ENCODE results near the gene CDIPT. TPM values are rescaled to one million over a fixed set of nuclear protein-coding genes. Genes with fewer than 3 reads are reported as not detected.

CDIPT gene
- total RNA-seq, 2 experiments from 2014 or later, result 52.0 to 62.0 TPM

DNA sequence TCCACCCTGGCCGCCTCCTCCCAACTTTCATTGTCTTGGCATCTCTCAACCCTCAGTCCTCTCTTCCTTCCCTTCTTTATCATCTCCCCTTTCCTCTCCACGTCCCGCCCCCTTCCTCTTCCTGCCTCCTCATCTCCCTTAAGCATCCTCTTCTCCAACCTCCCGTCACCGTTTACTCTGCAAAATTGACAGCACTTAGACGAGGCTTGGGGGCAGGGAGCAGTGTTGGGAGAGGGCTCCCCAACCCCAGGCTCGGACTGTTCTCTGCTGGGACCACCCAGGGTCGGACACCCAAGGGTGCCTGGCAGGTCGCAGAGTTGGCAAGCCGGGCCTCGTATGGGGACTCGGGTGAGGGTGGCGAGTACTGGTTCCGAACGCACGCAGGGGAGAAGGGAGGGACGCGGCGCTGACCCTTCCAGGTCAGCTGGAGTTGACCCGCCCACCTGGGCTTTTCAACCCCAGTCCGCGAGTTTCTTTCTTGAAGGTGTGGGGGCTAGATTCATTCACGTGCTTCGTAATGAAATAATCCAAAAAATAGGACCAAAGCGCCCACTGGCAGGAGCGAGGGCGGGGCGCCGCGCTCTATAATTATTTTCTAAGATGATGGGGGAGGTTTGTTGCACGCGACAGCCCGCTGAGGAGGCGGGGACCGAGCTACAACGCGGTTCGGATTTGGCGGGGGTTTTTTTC lies 47.8 kb downstream of the CDIPT start:
- CTCF ChIA-PET, result interaction anchor here (0.6 to 16.1 kb wide), 26 partner anchors 8 to 241 kb away, joined by 3 to 192 read pairs (median 5); partner anchors contain the start of genes C16orf54, KCTD13, KIF22 and MAZ
- DNase-seq, result peak; percentile 72
- no peak for ATAC-seq
- Mint-ChIP-seq H3K27me3 (peaks cover 12% of the 10 kb centered on the region), H3K4me3 (peak overlapping the region; percentile 99), H3K4me1 (peaks cover 68% of the 10 kb centered on the region), H3K27ac (peak overlapping the region; percentile 88), H3K9me3 (ENCODE audit: low read depth) (no peaks in the 10 kb centered on the region), H3K36me3 (peaks cover 30% of the 10 kb centered on the region)

DNA sequence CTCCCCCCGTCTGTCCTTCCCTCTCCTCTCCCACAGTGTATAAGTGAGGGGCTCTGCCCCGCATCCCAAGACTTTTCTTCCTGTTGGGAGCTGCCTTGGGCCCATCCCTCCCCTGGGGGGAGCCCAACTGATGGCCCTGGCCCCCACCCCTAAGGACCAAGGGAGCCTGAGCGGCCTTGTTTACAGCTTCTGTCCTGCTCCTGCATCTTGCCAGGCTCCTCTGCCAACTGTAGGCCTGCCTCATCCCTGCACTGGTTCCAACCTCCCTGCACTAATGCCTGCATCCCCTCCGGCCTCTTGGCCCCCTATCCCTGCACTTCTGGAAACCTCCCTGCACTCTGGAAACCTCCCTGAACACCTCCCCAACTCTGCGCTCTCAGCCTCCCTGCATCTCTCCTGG lies 48.4 kb downstream of the CDIPT start:
- DNase-seq, result no peak
- peaks cover 30% of the 10 kb centered on the region for H3K36me3 Mint-ChIP-seq
- peaks cover 12% of the 10 kb centered on the region for H3K27me3 Mint-ChIP-seq
- H3K27ac Mint-ChIP-seq, result peak overlapping the region; percentile 88
- peaks cover 67% of the 10 kb centered on the region for H3K4me1 Mint-ChIP-seq
- CTCF ChIA-PET, result interaction anchor here (4.4 to 16.1 kb wide), 2 partner anchors 25 to 35 kb away, joined by 34 to 192 read pairs; partner anchors contain the start of gene KIF22
- no peaks in the 10 kb centered on the region for H3K9me3 Mint-ChIP-seq (ENCODE audit: low read depth)
- peak overlapping the region; percentile 99 for H3K4me3 Mint-ChIP-seq
- ATAC-seq, result no peak

DNA sequence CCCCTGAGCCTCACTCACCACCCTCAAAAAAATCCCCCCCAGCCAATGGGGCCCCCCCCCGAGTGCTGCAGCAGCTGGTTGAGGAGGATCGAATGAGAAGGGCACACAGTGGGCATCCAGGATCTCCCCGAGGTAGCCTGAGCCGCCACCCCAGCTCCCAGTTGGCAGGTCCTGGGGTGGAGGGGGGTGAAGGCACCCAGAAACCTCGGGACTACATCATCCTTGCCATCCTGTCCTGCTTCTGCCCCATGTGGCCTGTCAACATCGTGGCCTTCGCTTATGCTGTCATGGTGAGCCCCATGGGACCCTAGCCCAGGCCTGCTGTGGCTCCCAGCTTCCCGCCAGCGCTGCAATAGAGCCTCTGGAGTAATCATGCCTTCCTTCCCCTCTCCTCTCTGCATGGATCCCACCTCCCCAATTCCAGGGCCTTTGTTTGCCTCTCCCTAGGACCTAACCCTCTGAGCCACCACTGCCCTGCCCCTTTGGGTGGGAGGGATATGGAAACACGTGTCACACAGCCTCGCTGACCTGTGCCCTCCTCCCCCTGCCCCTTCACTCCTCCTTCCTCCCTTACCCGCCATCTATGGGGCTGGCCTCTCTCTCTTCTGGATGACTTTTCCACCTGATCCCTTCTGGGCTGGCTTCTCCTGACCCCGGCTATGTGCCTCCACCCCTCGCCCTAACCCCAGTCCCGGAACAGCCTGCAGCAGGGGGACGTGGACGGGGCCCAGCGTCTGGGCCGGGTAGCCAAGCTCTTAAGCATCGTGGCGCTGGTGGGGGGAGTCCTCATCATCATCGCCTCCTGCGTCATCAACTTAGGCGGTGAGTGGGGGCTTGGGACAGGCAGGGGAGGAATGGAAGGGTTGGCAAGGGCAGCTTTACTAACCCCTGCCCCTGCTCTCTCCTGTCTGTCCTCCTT lies 49.1 kb downstream of the CDIPT start:
- no peak for ATAC-seq
- Mint-ChIP-seq H3K27ac (no peak overlapping the region), H3K4me3 (no peak overlapping the region), H3K27me3 (peaks cover 12% of the 10 kb centered on the region), H3K9me3 (ENCODE audit: low read depth) (no peaks in the 10 kb centered on the region), H3K36me3 (peaks cover 29% of the 10 kb centered on the region), H3K4me1 (peaks cover 66% of the 10 kb centered on the region)
- no peak for DNase-seq
- CTCF ChIA-PET, result interaction anchor here (0.8 to 16.1 kb wide), 3 partner anchors 35 to 113 kb away, joined by 3 to 192 read pairs (median 3); no protein-coding TSS in a partner anchor

DNA sequence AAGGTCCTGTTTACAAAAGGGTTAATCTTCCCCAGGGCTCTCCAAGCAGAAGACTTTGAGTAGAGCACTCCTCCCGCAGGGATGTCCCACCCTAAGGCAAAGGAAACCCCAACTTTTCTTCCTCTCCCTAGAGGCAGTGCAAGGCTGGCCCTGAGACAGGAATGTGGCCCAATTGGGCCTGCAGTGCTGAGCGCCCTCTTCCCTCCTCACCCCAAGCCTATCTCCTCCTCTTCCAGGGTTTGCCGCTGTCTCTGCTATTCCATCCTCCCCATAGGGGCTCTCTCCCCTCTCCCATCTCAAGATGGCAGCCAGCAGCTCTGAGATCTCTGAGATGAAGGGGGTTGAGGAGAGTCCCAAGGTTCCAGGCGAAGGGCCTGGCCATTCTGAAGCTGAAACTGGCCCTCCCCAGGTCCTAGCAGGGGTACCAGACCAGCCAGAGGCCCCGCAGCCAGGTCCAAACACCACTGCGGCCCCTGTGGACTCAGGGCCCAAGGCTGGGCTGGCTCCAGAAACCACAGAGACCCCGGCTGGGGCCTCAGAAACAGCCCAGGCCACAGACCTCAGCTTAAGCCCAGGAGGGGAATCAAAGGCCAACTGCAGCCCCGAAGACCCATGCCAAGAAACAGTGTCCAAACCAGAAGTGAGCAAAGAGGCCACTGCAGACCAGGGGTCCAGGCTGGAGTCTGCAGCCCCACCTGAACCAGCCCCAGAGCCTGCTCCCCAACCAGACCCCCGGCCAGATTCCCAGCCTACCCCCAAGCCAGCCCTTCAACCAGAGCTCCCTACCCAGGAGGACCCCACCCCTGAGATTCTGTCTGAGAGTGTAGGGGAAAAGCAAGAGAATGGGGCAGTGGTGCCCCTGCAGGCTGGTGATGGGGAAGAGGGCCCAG lies 50.0 kb downstream of the CDIPT start:
- Mint-ChIP-seq H3K4me1 (peaks cover 63% of the 10 kb centered on the region), H3K27me3 (peaks cover 12% of the 10 kb centered on the region), H3K36me3 (peaks cover 31% of the 10 kb centered on the region), H3K27ac (no peak overlapping the region), H3K4me3 (no peak overlapping the region), H3K9me3 (ENCODE audit: low read depth) (no peaks in the 10 kb centered on the region)
- no peak for ATAC-seq
- DNase-seq, result no peak
- CTCF ChIA-PET, result interaction anchor here (0.6 to 0.9 kb wide), 3 partner anchors 9 to 112 kb away, joined by 3 read pairs; no protein-coding TSS in a partner anchor

DNA sequence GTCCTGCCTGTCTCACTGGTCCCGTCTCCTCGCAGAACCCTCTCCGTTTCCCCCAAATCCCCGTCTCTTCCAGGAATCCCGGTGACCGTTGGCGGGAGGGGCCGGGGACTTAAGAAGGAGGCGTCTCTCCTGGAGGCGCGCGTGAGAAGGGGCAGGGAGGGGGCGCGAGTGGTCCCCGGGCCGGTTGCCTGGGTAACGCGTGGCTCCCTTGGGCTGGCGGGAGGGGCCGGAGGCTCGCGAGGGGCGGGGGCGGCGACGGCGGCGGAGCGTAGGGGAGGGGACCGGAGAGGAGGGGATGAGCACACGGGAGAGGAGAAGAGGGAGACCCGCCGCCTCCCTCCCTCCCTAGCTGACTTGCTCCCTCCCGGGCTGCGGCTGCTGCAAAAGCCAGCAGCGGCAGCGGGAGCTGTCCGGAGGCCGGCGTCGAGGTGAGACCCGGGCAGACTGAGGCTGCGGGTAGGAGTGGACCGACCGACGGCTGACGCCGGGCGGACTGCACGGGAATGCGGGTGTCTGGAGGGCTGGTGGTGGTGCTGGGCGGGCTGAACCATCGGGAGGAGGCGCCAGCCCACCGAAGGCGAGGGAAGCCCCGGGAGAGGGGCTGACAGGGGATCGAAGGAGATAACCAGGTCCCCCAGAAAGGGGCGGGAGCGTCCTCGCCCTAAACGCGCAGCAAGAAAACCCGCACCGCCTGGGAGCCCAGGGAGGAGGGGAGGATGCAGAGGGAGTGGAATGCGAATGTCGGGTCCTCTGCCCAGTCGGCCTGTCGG lies 50.9 kb downstream of the CDIPT start, which contains the start of gene PRRT2:
Gene PRRT2, plus strand, starts transcription at position 298 of the 770 bp plus-strand sequence. CDS start 862 bp downstream, outside the sequence.
- peaks cover 36% of the 10 kb centered on the region for H3K36me3 Mint-ChIP-seq
- peak within 1 kb of the TSS; percentile 96 for H3K4me3 Mint-ChIP-seq
- peak; percentile 62 for DNase-seq
- CTCF ChIA-PET, result interaction anchor here (1.0 to 1.1 kb wide), 2 partner anchors 9 to 27 kb away, joined by 3 to 5 read pairs; no protein-coding TSS in a partner anchor
- no peak for ATAC-seq
- peak within 1 kb of the TSS; percentile 87 for H3K27ac Mint-ChIP-seq
- no peaks in the 10 kb centered on the region for H3K9me3 Mint-ChIP-seq (ENCODE audit: low read depth)
- peaks cover 57% of the 10 kb centered on the region for H3K4me1 Mint-ChIP-seq
- peaks cover 12% of the 10 kb centered on the region for H3K27me3 Mint-ChIP-seq

DNA sequence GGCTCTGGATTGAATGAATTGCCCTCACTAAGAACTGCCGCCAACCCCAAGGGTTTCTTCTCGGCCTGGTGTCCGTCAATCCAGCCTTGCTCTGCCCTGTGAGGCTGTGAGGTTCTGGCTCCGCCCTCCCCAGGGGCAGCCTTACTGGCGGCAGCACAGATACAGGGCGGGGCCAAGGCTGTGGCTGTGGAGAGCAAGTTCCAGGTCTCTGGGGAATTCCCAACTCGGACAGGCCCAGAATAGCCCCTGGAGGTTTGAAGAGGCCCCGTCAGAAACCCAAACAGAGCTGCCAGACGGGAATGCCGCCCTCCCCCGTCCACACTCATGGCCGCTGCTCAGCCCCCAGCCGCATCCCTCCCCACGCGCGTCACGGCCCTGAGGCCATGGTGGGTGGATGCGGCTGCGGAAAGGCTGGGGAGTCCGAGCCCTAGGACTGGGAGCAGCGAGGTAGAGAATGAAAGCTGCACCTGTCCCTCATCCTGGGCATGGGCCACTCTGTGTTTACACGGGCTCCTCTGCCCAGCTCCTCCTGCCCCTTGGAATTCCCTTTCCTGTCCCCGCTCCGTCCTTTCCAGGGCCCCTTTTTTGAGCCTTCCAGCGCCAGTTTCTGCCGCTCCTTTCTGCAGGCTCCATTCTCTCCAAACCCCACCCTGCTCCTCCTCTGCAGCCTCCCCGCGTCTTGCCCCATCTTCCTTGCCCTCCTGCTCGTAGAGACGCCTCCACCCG lies 51.7 kb downstream of the CDIPT start:
- peaks cover 12% of the 10 kb centered on the region for H3K27me3 Mint-ChIP-seq
- ATAC-seq (peak; percentile 37), DNase-seq (peak; percentile 90)
- H3K4me1 Mint-ChIP-seq, result peaks cover 54% of the 10 kb centered on the region
- no peaks in the 10 kb centered on the region for H3K9me3 Mint-ChIP-seq (ENCODE audit: low read depth)
- CTCF ChIA-PET, result interaction anchor here (1.0 to 1.1 kb wide), 2 partner anchors 10 to 26 kb away, joined by 3 to 5 read pairs; no protein-coding TSS in a partner anchor
- peaks cover 35% of the 10 kb centered on the region for H3K36me3 Mint-ChIP-seq
- peak overlapping the region; percentile 87 for H3K27ac Mint-ChIP-seq
- H3K4me3 Mint-ChIP-seq, result peak overlapping the region; percentile 96

DNA sequence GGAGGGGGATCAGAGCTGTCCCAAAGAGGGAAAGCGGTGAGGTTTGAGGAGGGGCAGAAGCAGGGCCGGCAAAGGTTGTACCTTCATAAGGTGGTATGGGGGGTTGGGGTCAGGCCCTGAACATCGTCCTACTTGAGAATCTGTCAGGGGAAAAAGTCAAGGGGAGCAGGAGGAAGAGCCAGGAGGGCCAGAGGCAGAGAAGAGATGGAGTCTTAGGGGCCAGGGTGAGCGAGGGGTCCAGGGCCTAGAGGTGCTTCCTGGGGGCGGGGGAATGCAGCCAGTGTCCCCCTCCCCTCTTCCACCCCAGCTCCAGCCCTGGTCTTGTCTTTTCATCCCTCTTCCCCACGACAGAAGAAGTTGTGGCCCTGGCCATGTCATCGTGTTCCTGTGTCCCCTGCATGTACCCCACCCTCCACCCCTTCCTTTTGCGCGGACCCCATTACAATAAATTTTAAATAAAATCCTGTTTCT lies 52.3 kb downstream of the CDIPT start:
- Mint-ChIP-seq H3K27me3 (peaks cover 12% of the 10 kb centered on the region), H3K9me3 (ENCODE audit: low read depth) (no peaks in the 10 kb centered on the region), H3K4me1 (peaks cover 52% of the 10 kb centered on the region), H3K4me3 (peak overlapping the region; percentile 96), H3K36me3 (peaks cover 35% of the 10 kb centered on the region), H3K27ac (peak overlapping the region; percentile 87)
- CTCF ChIA-PET, result interaction anchor here (1.0 kb wide), 2 partner anchors 26 to 110 kb away, joined by 3 to 4 read pairs; no protein-coding TSS in a partner anchor
- DNase-seq, result no peak
- ATAC-seq, result no peak

DNA sequence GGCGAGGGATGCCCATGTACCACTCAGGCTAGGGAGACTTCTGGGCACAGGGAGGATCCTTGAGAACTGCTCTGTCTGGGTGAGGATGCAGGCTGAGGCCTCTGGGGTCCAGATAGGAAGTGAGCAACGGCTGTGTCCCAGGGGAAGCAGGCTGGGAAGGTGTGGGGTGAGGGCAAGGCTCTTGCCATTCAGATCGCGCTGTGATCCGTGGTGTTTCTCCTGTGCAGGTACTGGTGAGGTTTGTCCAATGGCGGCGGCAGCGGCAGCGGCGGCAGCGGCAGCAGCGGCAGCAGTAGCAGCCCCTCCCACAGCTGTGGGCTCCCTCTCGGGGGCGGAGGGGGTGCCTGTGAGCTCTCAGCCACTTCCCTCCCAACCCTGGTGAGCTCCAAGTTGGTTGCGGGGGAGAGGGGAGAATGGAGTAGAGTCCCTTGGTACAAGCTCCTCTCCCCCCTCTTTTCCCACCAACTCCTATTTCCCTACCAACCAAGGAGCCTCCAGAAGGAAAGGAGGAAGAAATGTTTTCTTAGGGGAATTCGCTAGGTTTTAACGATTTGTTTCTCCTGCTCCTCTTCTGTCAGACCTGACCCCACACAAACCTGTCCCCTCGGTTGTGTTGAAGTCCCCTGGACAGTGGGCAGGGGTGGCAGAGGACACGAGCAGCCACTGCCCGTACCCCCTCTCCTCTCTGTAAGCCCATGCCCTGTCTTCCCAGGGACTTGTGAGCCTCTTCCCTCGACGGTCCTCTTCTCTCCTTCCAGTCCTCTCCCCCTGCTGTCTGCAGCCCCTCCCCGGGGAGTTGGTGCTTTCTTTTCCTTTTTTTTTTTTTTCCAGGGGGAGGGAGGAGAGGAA lies 53.0 kb downstream of the CDIPT start:
- ATAC-seq, result no peak
- peak; percentile 81 for DNase-seq
- CTCF ChIA-PET, result interaction anchor here (0.8 to 1.0 kb wide), 3 partner anchors 9 to 110 kb away, joined by 3 to 7 read pairs (median 4); partner anchors contain the start of gene MVP
- Mint-ChIP-seq H3K4me1 (peaks cover 51% of the 10 kb centered on the region), H3K4me3 (peak overlapping the region; percentile 96), H3K9me3 (ENCODE audit: low read depth) (no peaks in the 10 kb centered on the region), H3K27me3 (peaks cover 12% of the 10 kb centered on the region), H3K36me3 (peaks cover 37% of the 10 kb centered on the region), H3K27ac (peak overlapping the region; percentile 87)

DNA sequence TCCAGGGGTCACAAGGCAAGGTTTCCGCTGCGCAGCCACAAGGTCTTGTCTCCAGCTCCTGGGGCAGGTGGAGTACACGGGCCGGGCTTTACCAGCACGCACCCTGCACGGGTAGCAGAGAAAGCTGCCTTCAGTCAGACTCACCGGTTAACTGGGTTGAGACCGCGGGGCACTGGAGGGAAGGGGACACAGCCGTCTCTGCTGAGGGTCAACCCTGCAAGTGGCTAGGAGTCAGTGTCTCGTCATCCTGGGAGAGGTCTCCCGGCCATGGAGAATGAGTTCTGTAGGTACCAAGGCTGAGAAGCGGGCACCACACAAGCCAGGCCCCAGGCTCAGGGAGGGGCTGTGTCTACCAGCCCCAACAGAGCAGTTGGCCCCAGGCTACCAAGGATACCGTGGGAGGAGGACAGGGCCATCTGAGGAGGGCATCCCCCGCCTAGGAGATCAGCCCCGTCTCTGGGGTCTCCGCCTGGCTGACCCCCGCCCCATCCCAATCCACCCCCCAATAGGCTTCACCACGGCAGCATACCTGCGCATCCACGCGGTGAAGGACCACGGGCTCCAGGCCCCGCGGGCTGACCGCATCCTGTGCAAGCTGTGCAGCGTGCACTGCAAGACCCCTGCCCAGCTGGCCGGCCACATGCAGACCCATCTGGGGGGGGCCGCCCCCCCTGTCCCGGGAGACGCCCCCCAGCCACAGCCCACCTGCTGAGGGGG lies 53.8 kb downstream of the CDIPT start:
- no peak for ATAC-seq
- peak overlapping the region; percentile 99 for H3K27ac Mint-ChIP-seq
- peak; percentile 62 for DNase-seq
- peaks cover 42% of the 10 kb centered on the region for H3K36me3 Mint-ChIP-seq
- H3K9me3 Mint-ChIP-seq (ENCODE audit: low read depth), result no peaks in the 10 kb centered on the region
- CTCF ChIA-PET, result interaction anchor here (1.0 to 3.6 kb wide), 9 partner anchors 10 to 164 kb away, joined by 3 to 87 read pairs (median 9); partner anchors contain the start of genes KIF22, MVP, PAGR1 and TAOK2
- peaks cover 12% of the 10 kb centered on the region for H3K27me3 Mint-ChIP-seq
- H3K4me3 Mint-ChIP-seq, result peak overlapping the region; percentile 96
- H3K4me1 Mint-ChIP-seq, result peaks cover 50% of the 10 kb centered on the region

All from activated CD8-positive, alpha-beta memory T cell treated with anti-CD3 and anti-CD28 coated beads, Interleukin-2, amount 10 ng/mL, durations not matched to agents 7 days and 5 days (primary cell).